NCI-H2196 treated with DMSO at 0.1 percent for 48 hours (cell line): ENCODE results near the gene NOS1AP.

Experiments
- DNase-seq: peaks from one replicate; lab custom pipeline; 2025; ENCODE audit not compliant: unreplicated experiment; lab: John Stamatoyannopoulos, UW

NOS1AP gene

GRCh38 chr1:162136760-162137159 lies 67.3 kb downstream of the NOS1AP start:
- DNase-seq: no peak

- DNase-seq: no peak
These were observed 67.9 kb downstream of the NOS1AP start for GRCh38 chr1:162137179-162137960.

DNA sequence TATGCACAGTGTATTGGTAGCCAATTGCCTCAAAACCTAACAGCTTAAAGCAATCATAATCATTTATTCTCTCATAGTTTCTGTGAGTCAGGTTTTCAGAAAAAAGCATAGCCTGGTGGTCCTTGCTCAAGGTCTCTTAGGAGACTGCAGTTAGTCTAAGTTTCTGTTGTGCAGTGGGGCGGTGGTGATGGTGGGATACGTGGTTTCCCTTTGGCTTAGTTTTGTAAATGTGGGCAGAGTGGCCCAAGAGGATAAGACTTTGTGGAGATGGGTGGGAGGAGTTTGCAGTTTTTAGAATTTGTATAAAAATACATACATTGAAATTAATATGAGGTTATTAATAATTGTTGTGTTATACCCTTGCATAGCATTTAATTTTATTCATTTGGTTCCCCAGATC lies 68.6 kb downstream of the NOS1AP start:
- no peak for DNase-seq

- no peak for DNase-seq
These were observed 69.2 kb downstream of the NOS1AP start for GRCh38 chr1:162138599-162139181.

- DNase-seq: no peak
These were observed 69.7 kb downstream of the NOS1AP start for GRCh38 chr1:162139211-162139610.

DNA sequence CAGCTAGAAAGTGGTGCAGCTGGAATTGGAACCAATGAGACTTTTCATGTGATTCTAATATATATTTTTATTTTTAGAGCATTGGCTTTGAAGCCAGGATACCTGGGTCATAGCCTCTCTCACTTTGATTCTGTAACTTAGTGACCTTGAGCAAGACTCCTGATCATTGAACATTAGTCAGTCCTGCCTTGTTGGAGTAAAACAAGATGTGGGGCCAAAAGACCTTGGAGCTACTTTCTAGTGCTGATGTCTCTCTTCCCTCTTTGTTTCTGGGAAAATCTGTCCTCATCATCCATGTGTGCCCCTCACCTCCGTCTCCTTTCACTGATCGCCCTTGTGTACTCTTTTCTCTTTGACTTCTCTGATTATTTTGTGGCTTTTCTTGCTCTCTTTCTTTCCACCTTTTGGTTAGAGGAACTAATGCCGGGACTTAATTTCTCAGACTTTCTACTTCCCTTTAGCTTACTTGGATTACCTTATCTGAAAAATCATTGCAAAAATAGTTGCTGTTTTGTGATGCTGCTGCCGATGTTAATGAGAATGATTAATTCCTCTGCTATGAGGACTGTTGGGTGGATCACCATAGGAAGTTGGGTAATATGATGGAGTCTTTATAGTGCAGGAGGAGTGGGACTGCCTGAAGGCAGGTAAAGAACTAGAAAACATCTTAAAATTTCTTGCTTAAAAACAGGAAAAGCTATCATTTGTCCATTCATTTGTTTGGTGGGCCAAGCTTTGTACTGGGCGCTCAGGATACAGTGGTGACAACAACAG lies 72.0 kb downstream of the NOS1AP start:
- DNase-seq: no peak

DNA sequence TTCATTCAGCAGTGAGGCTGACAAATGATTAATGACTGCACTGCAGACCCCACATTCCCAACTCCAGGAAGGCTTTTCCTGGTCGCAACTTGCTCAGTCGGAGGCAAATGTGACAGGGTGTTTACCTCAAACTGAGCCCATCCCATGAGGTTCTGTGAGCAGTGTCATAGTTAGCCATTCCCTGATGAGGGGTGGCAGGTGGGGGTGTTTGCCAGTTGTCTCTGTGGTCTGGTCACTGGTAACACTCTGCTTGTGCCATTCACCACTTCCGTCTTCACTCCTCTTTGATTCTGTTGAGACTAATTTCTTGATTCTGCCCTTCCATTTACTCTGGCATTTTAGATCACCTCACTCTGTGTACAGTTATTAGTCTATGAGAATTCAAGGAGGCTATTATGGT lies 73.5 kb downstream of the NOS1AP start:
- no peak for DNase-seq

- no peak for DNase-seq
These were observed 74.8 kb downstream of the NOS1AP start for GRCh38 chr1:162144268-162144667.

- DNase-seq: no peak
These were observed 75.4 kb downstream of the NOS1AP start for GRCh38 chr1:162144853-162145252.

DNA sequence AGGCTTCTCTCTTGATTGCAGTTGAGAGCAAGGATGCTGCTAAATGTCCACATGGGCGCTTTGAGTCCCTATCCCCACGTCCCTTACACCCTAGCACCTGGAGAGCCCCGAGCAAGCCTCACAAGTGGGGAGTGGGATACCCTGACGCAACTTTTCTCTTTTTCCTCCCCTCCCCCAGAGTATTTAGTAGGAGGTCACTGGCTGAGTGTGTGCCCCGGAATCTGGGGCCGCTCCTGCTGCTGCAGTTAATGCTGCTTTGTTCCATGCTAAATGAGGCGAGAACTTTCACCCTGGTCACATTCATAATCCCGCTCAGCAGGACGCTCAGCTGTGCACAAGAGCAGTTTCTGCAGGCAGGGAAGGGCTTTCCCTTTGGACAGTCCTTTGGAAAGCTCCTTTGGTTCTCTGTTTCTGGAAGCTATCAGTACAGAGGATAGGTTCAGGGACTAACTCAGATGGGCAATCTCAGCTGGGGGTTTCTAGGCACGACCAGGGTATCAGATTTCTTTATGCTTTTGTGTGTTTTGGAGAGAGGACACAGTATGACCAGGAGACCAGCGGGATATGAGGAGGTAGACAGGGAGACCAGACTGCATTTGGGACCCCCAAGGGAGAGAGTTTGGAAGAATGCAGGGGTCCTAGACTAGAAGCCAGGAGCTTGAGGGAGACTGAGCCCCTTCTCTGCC lies 75.9 kb downstream of the NOS1AP start:
- DNase-seq: no peak

GRCh38 chr1:162145966-162146696 lies 76.6 kb downstream of the NOS1AP start:
- DNase-seq: no peak

DNA sequence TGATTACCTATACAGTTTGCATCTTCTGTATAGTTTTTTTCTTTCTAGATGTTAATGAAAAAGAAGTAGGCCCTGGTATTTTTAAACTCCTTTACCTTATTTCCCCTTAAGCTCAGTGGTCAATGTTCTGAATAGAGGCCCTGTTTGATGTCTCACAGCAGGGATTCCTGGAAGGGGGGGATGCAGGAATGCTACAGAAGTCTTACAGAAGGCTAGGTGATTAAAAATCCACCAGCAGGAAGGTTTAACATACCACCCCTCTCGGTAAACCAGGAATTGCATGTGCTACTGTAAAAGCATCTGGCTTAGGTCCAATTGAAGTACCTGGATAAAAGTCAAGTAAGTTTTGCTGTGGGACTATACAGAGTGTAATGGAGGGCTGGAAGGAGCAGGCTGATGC lies 78.3 kb downstream of the NOS1AP start:
- no peak for DNase-seq

GRCh38 chr1:162150112-162150511 lies 80.6 kb downstream of the NOS1AP start:
- no peak for DNase-seq

- no peak for DNase-seq
These were observed 82.7 kb downstream of the NOS1AP start for GRCh38 chr1:162151900-162152829.

GRCh38 chr1:162153374-162153773 lies 83.9 kb downstream of the NOS1AP start:
- no peak for DNase-seq

DNA sequence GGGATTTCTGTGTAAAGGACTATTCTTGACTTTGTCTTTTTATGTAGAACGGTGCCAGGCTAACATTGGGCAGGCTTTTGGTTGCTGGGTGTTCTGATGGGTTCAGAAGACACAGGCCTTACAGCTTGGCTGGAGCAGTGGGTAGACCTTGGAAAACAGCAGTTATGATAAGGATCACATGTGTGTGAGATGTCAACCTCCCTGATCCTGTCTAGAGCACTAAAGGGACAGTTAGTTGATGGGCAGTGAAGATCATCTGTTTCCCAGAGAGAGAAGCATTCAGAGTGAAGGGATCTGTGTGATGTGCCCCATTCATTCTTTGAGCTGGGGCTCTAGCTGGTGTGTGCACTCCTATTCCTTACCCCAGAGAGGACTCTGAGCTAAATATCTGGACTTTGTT lies 88.0 kb downstream of the NOS1AP start:
- no peak for DNase-seq

DNA sequence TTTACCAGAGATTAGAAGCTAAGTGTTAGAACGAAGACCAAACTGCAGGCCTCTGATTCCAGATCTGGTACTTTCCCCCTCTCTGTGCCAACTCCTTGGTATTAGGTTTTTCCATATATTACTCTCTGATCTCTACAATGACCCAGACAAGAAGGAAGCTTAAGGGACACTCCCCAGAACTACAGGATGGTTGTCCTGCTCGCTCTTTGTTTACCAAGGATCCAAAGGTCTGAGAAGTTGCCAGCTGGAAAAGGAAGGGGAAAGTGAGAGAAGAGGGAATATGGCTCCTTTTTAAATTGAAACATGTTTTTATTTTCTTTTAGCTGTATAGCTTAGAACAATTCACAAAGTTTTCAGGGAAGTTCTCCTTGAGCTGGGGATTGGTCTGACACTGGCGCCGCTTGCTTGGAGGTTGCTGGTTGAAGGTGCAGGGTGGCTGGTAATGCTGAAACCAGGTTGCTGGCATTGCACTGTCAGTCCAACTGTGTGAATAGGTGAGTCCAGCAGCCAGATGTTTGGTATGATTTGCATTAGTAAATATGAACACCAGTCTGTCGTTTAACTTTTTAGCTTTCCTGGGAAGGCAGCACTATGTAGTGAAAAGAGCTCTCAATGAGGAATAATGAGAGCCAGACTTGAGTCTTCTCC lies 89.3 kb downstream of the NOS1AP start:
- DNase-seq: no peak

- no peak for DNase-seq
These were observed 90.0 kb downstream of the NOS1AP start for GRCh38 chr1:162159515-162159914.

GRCh38 chr1:162161916-162162550 lies 92.5 kb downstream of the NOS1AP start:
- DNase-seq: no peak
